Esophagus squamous epithelium (tissue), 4 donors: ENCODE measurements around the gene PHC2.

Source experiments
- CTCF ChIP-seq, 6 experiments: fragments of 450-650 bp in 4 of 6; fragments of 200-600 bp in 2 of 6; sonication (generic) in 2 of 6; IDR thresholded peaks; one replicate each; pipeline ENCODE4 v1.5.1; 2016 to 2019; ENCODE audit warnings: antibody characterized with exemption in 6 of 6, mild to moderate bottlenecking in 4 of 6, moderate library complexity in 4 of 6
- POLR2A ChIP-seq, 4 donors: fragments of 450-650 bp; IDR thresholded peaks; one replicate each; pipeline ENCODE4 v1.6.1; 2017; ENCODE audit warnings: antibody characterized with exemption in 4 of 4, mild to moderate bottlenecking in 4 of 4, moderate library complexity in 3 of 4

- TF ChIP-seq CTCF (IDR thresholded peaks at IDR 0.05) = no peak
- TF ChIP-seq POLR2A (IDR thresholded peaks at IDR 0.05) = no peak
Observed at GRCh38 chr1:33380811-33381210, 50.1 kb downstream of the PHC2 start.
